ENCODE measurements around the gene UCP1.

Gene UCP1, protein sequence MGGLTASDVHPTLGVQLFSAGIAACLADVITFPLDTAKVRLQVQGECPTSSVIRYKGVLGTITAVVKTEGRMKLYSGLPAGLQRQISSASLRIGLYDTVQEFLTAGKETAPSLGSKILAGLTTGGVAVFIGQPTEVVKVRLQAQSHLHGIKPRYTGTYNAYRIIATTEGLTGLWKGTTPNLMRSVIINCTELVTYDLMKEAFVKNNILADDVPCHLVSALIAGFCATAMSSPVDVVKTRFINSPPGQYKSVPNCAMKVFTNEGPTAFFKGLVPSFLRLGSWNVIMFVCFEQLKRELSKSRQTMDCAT

DNA sequence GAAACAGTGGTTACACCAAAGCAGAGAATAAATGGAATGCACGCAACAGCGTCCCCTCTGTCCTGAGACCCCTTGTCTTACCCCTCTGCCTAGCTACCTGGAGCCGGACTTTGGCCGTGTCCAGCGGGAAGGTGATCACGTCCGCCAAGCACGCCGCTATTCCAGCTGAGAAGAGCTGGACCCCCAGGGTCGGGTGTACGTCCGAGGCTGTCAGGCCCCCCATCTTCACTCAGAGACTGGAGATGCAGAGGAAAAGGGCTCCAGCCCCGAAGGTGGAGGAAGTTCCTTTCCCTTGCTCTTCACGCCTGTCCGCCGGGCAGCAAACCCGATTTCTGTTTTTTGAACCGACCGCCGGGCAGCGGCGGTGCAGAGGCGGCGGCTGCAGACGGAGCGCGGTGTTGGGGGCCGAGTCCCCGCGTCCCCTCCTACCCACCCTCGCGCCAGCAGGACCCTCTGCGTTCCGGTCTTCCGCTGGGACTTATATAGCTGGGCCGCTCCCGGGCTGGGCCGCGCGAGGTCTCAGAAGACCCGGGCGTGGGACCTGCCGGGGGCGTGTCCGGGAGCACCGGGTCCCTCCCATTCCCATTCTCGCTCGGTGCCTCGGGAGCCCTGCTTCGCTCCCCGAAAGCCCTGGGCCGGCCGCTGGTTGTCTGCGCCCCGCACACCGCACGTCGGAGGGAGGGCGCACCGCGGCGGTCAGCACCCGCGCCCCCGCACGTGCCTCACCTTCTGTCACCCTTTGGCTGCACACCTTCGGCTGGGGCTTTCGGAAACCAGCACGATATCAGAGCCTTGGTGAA, at the start of gene UCP1:
Gene UCP1, minus strand, starts transcription at position 455 of the 800 bp plus-strand sequence. Its CDS starts 232 bp downstream, at position 223.
- no peak for DNase-seq (ENCODE audit: low read depth in 2 of 2)

GRCh38 chr4:140617499-140618248, 48.9 kb upstream of the UCP1 start:
- DNase-seq (ENCODE audit: low read depth in 2 of 2), result no peak

- DNase-seq (ENCODE audit: low read depth in 2 of 2), result no peak
Measured at GRCh38 chr4:140615451-140615850, 46.7 kb upstream of the UCP1 start.

DNA sequence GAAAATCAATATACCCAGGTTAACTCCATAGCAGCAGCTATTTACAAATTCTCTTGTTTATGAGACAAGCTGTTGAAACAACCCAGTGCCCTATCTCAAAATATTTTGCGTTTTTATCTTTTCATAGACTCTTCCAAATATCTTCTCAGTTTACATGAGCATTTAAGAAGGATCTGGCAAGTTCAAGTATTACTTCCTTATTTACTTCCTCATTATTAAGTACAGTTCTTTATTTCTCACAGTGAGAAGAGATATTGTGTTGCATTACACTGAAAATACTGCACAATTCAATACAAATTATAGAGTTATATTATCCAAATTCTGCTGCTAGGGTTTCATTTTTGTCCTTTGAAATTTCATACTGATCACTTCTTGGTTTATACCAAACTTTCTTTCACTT, 43.6 kb upstream of the UCP1 start:
- no peak for DNase-seq (ENCODE audit: low read depth in 2 of 2)

- no peak for DNase-seq (ENCODE audit: low read depth in 2 of 2)
Measured at GRCh38 chr4:140611854-140612253, 43.1 kb upstream of the UCP1 start.

GRCh38 chr4:140609548-140610425, 41.0 kb upstream of the UCP1 start:
- DNase-seq (ENCODE audit: low read depth in 2 of 2), result no peak

GRCh38 chr4:140607852-140608251, 39.1 kb upstream of the UCP1 start:
- DNase-seq (ENCODE audit: low read depth in 2 of 2), result no peak

DNA sequence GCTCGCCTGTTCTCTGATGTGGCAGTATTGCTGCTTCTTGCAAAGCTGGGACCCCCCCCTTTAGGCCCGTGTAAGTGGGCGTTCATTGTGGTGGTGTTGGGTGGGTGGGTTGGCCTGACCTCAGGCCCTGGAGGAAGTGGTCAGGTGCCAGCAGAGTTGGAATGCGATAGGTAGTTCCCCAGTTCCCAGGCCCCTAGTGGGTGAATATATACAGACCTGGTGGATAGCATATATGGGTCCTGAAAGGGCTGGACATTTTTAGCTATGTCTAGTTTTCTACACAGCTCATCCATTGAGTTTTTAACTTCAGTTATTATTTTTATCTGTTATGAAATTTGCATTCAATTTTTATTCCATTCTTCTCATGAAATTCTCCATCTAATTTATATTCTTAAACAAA, 35.8 kb upstream of the UCP1 start:
- DNase-seq (ENCODE audit: low read depth in 2 of 2), result no peak

GRCh38 chr4:140603286-140603685, 34.5 kb upstream of the UCP1 start:
- no peak for DNase-seq (ENCODE audit: low read depth in 2 of 2)

- DNase-seq (ENCODE audit: low read depth in 2 of 2), result no peak
Measured at GRCh38 chr4:140602714-140603113, 34.0 kb upstream of the UCP1 start.

DNA sequence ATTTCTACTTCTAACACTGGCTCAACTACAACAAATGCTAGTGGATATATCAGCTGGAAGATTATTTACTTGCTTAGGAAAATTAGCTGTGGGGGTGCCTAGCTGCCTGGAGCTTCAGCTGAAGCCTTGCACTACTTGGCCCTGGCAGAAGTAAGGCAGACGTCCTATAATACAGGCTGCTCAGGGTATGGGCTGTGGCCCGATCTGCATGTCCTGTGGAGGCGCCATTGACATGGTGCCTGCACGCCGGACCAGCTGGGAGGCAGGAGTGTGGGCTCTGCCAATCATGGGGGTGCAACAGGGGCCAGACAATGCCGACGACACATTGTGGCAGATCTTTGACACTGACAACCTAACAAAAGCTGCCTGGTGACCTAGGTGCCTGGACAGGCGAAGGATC, 31.6 kb upstream of the UCP1 start:
- no peak for DNase-seq (ENCODE audit: low read depth in 2 of 2)

DNA sequence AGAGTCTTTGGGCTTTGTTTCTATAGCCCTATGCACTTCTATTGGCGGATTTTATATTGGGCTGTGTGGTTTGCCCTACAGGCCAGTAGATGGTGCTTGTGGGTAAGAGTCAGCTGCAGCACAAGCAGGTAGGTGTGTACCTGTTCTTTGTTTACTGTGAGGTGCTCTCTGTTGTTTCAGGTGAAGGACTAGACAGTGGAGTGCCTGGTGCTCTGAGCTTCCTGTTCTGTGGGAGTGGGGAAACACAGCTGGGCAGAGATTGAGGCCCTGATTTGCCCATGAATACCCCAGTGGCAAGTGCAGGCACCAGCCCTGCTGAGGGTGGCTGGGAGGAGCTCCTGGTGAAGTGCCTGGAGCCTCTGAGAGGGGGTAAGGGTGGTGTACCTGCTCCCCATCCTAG, 26.3 kb upstream of the UCP1 start:
- no peak for DNase-seq (ENCODE audit: low read depth in 2 of 2)

DNA sequence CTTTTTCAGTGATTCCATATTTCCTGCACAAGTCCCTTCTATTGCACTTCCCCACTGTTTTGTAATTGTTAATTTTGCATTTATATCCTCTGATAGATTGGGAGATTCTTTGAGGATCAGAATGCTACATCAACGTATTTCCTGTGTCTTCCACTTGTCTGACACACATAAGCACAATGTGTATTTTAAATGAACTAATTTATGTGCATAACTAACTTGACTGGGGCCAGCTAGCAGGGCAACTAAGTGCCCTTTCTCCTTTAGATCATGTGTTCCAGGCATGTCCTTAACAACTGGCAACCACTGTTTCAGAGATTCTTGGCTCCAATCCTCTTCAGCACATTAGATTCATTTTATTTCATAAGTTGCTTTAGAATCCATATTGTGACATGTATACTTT, 15.7 kb upstream of the UCP1 start:
- no peak for DNase-seq (ENCODE audit: low read depth in 2 of 2)

GRCh38 chr4:140581078-140581477, 12.3 kb upstream of the UCP1 start:
- no peak for DNase-seq (ENCODE audit: low read depth in 2 of 2)

DNA sequence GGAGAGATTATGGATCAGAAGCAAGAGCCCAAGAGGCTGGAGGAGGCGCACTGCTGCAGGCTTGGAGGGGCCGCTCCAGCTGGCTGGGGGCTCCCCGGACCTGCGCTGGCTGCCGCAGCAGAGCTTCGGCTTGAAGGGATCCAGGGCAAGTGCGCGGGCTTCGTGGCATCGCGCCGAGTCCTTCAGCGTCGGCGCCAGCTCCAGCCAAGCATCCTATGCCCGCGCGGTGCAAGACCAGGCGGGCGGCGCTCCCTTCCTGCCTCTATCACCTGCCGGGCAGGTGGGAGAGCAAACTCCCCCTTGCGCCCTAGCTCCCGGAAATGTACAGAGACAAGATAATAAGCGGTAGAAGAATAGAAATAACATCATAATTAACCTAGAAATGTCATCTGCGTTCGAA, 10.5 kb upstream of the UCP1 start:
- DNase-seq (ENCODE audit: low read depth in 2 of 2), result no peak

- DNase-seq (ENCODE audit: low read depth in 2 of 2), result no peak
Measured at GRCh38 chr4:140575489-140575888, 6.7 kb upstream of the UCP1 start.

- no peak for DNase-seq (ENCODE audit: low read depth in 2 of 2)
Measured at GRCh38 chr4:140571620-140572019, 2.9 kb upstream of the UCP1 start.

DNA sequence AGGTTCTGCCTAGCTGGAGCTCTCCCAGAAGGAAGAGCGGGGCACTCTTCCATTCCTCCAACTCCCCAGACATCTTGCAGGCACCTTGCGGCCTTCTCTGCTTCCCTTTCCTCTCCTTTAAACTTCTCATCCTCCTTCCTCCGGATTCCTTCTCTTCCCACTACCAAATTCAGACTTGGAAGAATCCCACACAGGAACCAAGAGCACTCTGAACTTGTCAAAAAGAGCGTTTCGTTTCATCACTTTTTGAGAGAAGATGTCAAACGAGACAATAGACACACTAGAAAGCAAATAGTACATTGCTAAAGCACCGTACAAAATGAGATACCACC, 512 bp upstream of the UCP1 start:
- no peak for DNase-seq (ENCODE audit: low read depth in 2 of 2)

DNA sequence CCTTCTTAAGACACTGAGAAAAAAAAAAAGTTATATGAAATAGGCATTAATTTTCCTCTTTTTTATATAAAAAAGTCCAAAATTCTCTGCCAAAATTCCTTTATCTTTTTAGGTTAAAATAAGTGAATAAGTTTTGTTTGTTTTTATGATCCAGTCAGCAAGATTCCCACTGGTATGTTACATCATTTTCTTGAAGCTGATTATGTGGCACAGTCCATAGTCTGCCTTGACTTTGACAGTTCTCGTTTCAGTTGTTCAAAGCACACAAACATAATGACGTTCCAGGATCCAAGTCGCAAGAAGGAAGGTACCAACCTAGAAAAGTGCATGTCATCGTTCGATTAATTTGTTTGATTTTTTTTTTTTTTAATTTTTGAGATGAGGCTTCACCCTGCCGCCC, 9.1 kb downstream of the UCP1 start:
- no peak for DNase-seq (ENCODE audit: low read depth in 2 of 2)

GRCh38 chr4:140557831-140558435, 10.8 kb downstream of the UCP1 start:
- DNase-seq (ENCODE audit: low read depth in 2 of 2), result no peak

DNA sequence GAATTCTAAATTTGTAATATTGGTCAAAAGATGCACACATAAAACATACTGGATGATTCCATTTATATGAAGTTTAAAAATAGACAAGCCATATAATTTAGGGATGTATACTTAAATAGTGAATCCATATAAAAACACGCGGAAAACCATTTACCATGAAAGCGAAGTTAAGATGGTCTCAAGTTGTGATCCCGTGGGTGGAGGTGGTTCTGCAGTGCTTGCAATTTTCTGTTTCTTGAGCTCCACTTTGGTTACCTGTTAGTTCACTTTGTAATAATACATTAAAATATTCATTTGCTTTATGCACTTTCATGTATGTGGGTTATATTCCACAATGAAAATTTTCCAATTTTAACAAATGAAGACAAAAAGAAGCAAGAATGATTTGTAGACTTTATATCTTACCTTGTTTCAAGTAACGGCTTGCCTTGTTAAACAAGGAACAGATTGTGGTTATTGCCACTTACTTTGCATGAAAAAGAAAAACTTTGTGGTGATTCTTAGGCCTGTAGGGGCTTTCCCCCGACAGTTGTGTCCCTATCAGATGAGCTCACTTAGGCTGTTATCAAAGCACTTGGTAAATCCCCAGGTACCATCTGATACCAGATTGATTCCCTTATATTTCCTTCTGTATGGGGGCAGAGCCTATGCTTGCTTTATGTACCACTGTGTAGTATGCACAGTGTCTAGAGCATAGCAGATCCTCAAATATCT, 12.2 kb downstream of the UCP1 start:
- DNase-seq (ENCODE audit: low read depth in 2 of 2), result no peak
